HEK293 (cell line): ENCODE data around the gene VAMP5.
A peak's percentile ranks its signal among the peaks of the same experiment; 100 is the strongest.

Source experiments
- CTCF ChIA-PET: fragments of 350-600 bp; formaldehyde crosslinking; extraction: SDS; loops from one replicate; lab custom pipeline; 2021; ENCODE audit warnings: antibody characterized with exemption; lab: Yijun Ruan, JAX
- POLR2A ChIA-PET: fragments of 300-600 bp; formaldehyde crosslinking; extraction: SDS; loops from one replicate; lab custom pipeline; 2020; ENCODE audit warnings: antibody characterized with exemption, inconsistent platforms; lab: Yijun Ruan, JAX
- H3K27ac ChIP-seq: fragments of 200-500 bp; sonication (Bioruptor generic); 2 replicates; pipeline ENCODE4 v1.5.1; 2014; ENCODE audit warnings: low read depth, low read length, control low read depth, inconsistent platforms; ENCODE audit errors: extremely low read depth
- H3K36me3 ChIP-seq, 2 experiments: fragments of 200-500 bp in 1 of 2; sonication (Bioruptor generic) in 1 of 2; 1 replicate in 1 of 2; 2 replicates in 1 of 2; pipeline ENCODE4 v1.5.1; 2014 to 2017; ENCODE audit warnings: inconsistent platforms in 2 of 2, low read length in 2 of 2; ENCODE audit not compliant: control insufficient read depth in 2 of 2, insufficient read depth in 1 of 2
- H3K4me1 ChIP-seq: fragments of 200-500 bp; sonication (Bioruptor generic); 2 replicates; pipeline ENCODE4 v1.5.1; 2014; ENCODE audit warnings: mild to moderate bottlenecking, low read length, inconsistent platforms; ENCODE audit not compliant: control insufficient read depth, insufficient read depth
- H3K4me3 ChIP-seq: 2 replicates; pipeline ENCODE4 v1.5.1; 2011; ENCODE audit warnings: low read depth, mild to moderate bottlenecking, control low read depth, low read length, moderate library complexity
- H3K9me3 ChIP-seq: fragments of 200-500 bp; sonication (Bioruptor generic); 2 replicates; pipeline ENCODE4 v1.5.1; 2014; ENCODE audit warnings: low read depth, low read length, inconsistent platforms; ENCODE audit not compliant: control insufficient read depth, insufficient read depth
- IKZF3 ChIP-seq: fragments of 450-650 bp; IDR thresholded peaks from 2 replicates; pipeline ENCODE4 v1.5.0; 2018; ENCODE audit warnings: missing biosample characterization, mild to moderate bottlenecking, missing genetic modification characterization, moderate library complexity
- KLF16 ChIP-seq: fragments of 450-650 bp; formaldehyde crosslinking; IDR thresholded peaks from 2 replicates; pipeline ENCODE4 v1.5.1; 2017; ENCODE audit warnings: missing biosample characterization, missing genetic modification characterization
- SP2 ChIP-seq: fragments of 450-650 bp; formaldehyde crosslinking; IDR thresholded peaks from 2 replicates; pipeline ENCODE4 v1.5.1; 2016; ENCODE audit warnings: missing biosample characterization, missing genetic modification characterization
- SP3 ChIP-seq: fragments of 450-650 bp; formaldehyde crosslinking; IDR thresholded peaks from 2 replicates; pipeline ENCODE4 v1.5.1; 2016; ENCODE audit warnings: missing biosample characterization, missing genetic modification characterization
- ZBTB17 ChIP-seq: fragments of 450-650 bp; formaldehyde crosslinking; IDR thresholded peaks from 2 replicates; pipeline ENCODE4 v1.5.1; 2016; ENCODE audit warnings: missing biosample characterization, missing genetic modification characterization
- ZBTB26 ChIP-seq: fragments of 450-650 bp; formaldehyde crosslinking; optimal IDR thresholded peaks from 2 replicates; pipeline ENCODE3; 2016; ENCODE audit warnings: missing biosample characterization, mild to moderate bottlenecking, missing genetic modification characterization
- ZIC2 ChIP-seq: fragments of 450-650 bp; formaldehyde crosslinking; IDR thresholded peaks from 2 replicates; pipeline ENCODE4 v1.5.1; 2016; ENCODE audit warnings: missing biosample characterization, missing genetic modification characterization
- ZNF132 ChIP-seq: fragments of 450-650 bp; formaldehyde crosslinking; IDR thresholded peaks from 2 replicates; pipeline ENCODE4 v1.5.1; 2017; ENCODE audit warnings: missing biosample characterization, missing genetic modification characterization, borderline replicate concordance
- ZNF146 ChIP-seq: fragments of 450-650 bp; formaldehyde crosslinking; IDR thresholded peaks from 2 replicates; pipeline ENCODE4 v1.5.1; 2016; ENCODE audit warnings: missing biosample characterization, missing genetic modification characterization
- ZNF155 ChIP-seq: fragments of 450-650 bp; formaldehyde crosslinking; IDR thresholded peaks from 2 replicates; pipeline ENCODE4 v1.5.1; 2016; ENCODE audit warnings: missing biosample characterization, missing genetic modification characterization
- ZNF24 ChIP-seq: fragments of 450-650 bp; formaldehyde crosslinking; IDR thresholded peaks from 2 replicates; pipeline ENCODE4 v1.5.1; 2016; ENCODE audit warnings: missing biosample characterization, missing genetic modification characterization
- ZNF350 ChIP-seq: fragments of 450-650 bp; formaldehyde crosslinking; IDR thresholded peaks from 2 replicates; pipeline ENCODE4 v1.5.0; 2017; ENCODE audit warnings: missing biosample characterization, mild to moderate bottlenecking, missing genetic modification characterization
- ZNF394 ChIP-seq: fragments of 450-650 bp; formaldehyde crosslinking; IDR thresholded peaks from 2 replicates; pipeline ENCODE4 v1.5.1; 2016; ENCODE audit warnings: missing biosample characterization, missing genetic modification characterization, mild to moderate bottlenecking, moderate library complexity, borderline replicate concordance
- ZNF510 ChIP-seq: fragments of 450-650 bp; formaldehyde crosslinking; IDR thresholded peaks from 2 replicates; pipeline ENCODE4 v1.5.1; 2018; ENCODE audit warnings: mild to moderate bottlenecking, missing genetic modification characterization, missing biosample characterization; ENCODE audit not compliant: insufficient replicate concordance
- ZNF529 ChIP-seq: fragments of 450-650 bp; formaldehyde crosslinking; IDR thresholded peaks from 2 replicates; pipeline ENCODE4 v1.5.1; 2017; ENCODE audit warnings: missing genetic modification characterization, missing biosample characterization; ENCODE audit not compliant: insufficient replicate concordance
- ZNF555 ChIP-seq: fragments of 450-650 bp; formaldehyde crosslinking; conservative IDR thresholded peaks from 2 replicates; pipeline ENCODE4 v1.5.1; 2017; ENCODE audit warnings: missing biosample characterization, mild to moderate bottlenecking, missing genetic modification characterization, inconsistent platforms
- ZNF600 ChIP-seq: fragments of 450-650 bp; formaldehyde crosslinking; IDR thresholded peaks from 2 replicates; pipeline ENCODE4 v1.5.1; 2016; ENCODE audit warnings: missing biosample characterization, missing genetic modification characterization
- ZNF629 ChIP-seq: fragments of 450-650 bp; formaldehyde crosslinking; IDR thresholded peaks from 2 replicates; pipeline ENCODE4 v1.5.1; 2017; ENCODE audit warnings: missing biosample characterization, missing genetic modification characterization
- ZNF660 ChIP-seq: fragments of 450-650 bp; IDR thresholded peaks from 2 replicates; pipeline ENCODE4 v1.5.1; 2018; ENCODE audit warnings: missing biosample characterization, mild to moderate bottlenecking, missing genetic modification characterization
- ZNF670 ChIP-seq: fragments of 450-650 bp; formaldehyde crosslinking; IDR thresholded peaks from 2 replicates; pipeline ENCODE4 v1.5.1; 2016; ENCODE audit warnings: missing biosample characterization, missing genetic modification characterization, low read depth
- ZNF777 ChIP-seq: fragments of 450-650 bp; formaldehyde crosslinking; IDR thresholded peaks from 2 replicates; pipeline ENCODE4 v1.5.1; 2017; ENCODE audit warnings: missing biosample characterization, missing genetic modification characterization, borderline replicate concordance
- ZSCAN5A ChIP-seq: fragments of 450-650 bp; formaldehyde crosslinking; IDR thresholded peaks from 2 replicates; pipeline ENCODE4 v1.5.1; 2016; ENCODE audit warnings: missing biosample characterization, missing genetic modification characterization
- ZXDB ChIP-seq: fragments of 450-650 bp; formaldehyde crosslinking; IDR thresholded peaks from 2 replicates; pipeline ENCODE4 v1.5.1; 2016; ENCODE audit warnings: missing biosample characterization, missing genetic modification characterization
- TF ChIP-seq, protein P1 (sequence below): fragments of 450-650 bp; formaldehyde crosslinking; IDR thresholded peaks from 2 replicates; pipeline ENCODE4 v1.5.1; 2017; ENCODE audit warnings: missing biosample characterization, missing genetic modification characterization
- TF ChIP-seq, protein P2 (sequence below): fragments of 450-650 bp; formaldehyde crosslinking; IDR thresholded peaks from 2 replicates; pipeline ENCODE4 v1.5.1; 2016; ENCODE audit warnings: missing biosample characterization, missing genetic modification characterization
- TF ChIP-seq, protein P3 (sequence below): fragments of 450-650 bp; formaldehyde crosslinking; IDR thresholded peaks from 2 replicates; pipeline ENCODE4 v1.5.1; 2016; ENCODE audit warnings: missing biosample characterization, missing genetic modification characterization

VAMP5 gene

GRCh38 chr2:85595301-85596025 is 11.2 kb downstream of the VAMP5 start, which contains the start of gene RNF181:
Gene RNF181 (plus strand): TSS chr2:85595745. CDS start chr2:85595764, 19 bp downstream.
- Histone ChIP-seq H3K9me3 (no peaks in the 10 kb centered on the region), H3K4me3 (peak within 1 kb of the TSS; percentile 79), H3K27ac (peak within 1 kb of the TSS; percentile 77), H3K36me3 (peaks cover 7 to 35% of the 10 kb centered on the region in 2 experiments; a peak in 2 of 3 replicates), H3K4me1 (0 out of 2 replicates have a peak, but pooled peaks cover 3% of the 10 kb centered on the region)
- POLR2A ChIA-PET: interaction anchor here (0.6 to 4.1 kb wide), 23 partner anchors 8 to 241 kb away, joined by 3 to 43 read pairs (median 5); partner anchors contain the start of genes C2orf68, ELMOD3, GGCX and MAT2A
- CTCF ChIA-PET: interaction anchor here (0.6 to 1.9 kb wide), 5 partner anchors 9 to 175 kb away, joined by 3 to 5 read pairs (median 3); partner anchors contain the start of genes USP39 and VAMP8
- no peak for TF ChIP-seq ZNF132 (tag by site-specific recombination)
- 0 out of 2 replicates have a peak, but pooled peaks have one; percentile 86 for TF ChIP-seq ZNF600 (tag by site-specific recombination)
- TF ChIP-seq, protein P1, sequence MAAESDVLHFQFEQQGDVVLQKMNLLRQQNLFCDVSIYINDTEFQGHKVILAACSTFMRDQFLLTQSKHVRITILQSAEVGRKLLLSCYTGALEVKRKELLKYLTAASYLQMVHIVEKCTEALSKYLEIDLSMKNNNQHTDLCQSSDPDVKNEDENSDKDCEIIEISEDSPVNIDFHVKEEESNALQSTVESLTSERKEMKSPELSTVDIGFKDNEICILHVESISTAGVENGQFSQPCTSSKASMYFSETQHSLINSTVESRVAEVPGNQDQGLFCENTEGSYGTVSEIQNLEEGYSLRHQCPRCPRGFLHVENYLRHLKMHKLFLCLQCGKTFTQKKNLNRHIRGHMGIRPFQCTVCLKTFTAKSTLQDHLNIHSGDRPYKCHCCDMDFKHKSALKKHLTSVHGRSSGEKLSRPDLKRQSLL (tag by site-specific recombination): 0 out of 2 replicates have a peak, but pooled peaks have one; percentile 22
- 0 out of 2 replicates have a peak, but pooled peaks have one; percentile 26 for TF ChIP-seq ZNF394 (tag by site-specific recombination)
- TF ChIP-seq ZNF146 (tag by site-specific recombination): no peak
- peak; percentile 37; the same call in 1 of the 2 replicates for TF ChIP-seq ZIC2 (tag by site-specific recombination)
- TF ChIP-seq ZBTB26: peak; percentile 19
- TF ChIP-seq ZNF777 (tag by site-specific recombination): peak; percentile 79; the same call in 1 of the 2 replicates
- TF ChIP-seq ZNF24 (tag by site-specific recombination): 0 out of 2 replicates have a peak, but pooled peaks have one; percentile 24
- peak; percentile 34; the same call in 1 of the 2 replicates for TF ChIP-seq KLF16 (tag by site-specific recombination)
- TF ChIP-seq ZNF155 (tag by site-specific recombination): no peak
- no peak for TF ChIP-seq ZNF670 (tag by site-specific recombination)
- no peak; the same call in 1 of the 2 replicates for TF ChIP-seq ZNF629 (tag by site-specific recombination)
- peak; percentile 78 for TF ChIP-seq ZBTB17 (tag by site-specific recombination)
- peak; percentile 61 for TF ChIP-seq SP3 (tag by site-specific recombination)
- peak; percentile 94 for TF ChIP-seq SP2 (tag by site-specific recombination)
- TF ChIP-seq, protein P2, sequence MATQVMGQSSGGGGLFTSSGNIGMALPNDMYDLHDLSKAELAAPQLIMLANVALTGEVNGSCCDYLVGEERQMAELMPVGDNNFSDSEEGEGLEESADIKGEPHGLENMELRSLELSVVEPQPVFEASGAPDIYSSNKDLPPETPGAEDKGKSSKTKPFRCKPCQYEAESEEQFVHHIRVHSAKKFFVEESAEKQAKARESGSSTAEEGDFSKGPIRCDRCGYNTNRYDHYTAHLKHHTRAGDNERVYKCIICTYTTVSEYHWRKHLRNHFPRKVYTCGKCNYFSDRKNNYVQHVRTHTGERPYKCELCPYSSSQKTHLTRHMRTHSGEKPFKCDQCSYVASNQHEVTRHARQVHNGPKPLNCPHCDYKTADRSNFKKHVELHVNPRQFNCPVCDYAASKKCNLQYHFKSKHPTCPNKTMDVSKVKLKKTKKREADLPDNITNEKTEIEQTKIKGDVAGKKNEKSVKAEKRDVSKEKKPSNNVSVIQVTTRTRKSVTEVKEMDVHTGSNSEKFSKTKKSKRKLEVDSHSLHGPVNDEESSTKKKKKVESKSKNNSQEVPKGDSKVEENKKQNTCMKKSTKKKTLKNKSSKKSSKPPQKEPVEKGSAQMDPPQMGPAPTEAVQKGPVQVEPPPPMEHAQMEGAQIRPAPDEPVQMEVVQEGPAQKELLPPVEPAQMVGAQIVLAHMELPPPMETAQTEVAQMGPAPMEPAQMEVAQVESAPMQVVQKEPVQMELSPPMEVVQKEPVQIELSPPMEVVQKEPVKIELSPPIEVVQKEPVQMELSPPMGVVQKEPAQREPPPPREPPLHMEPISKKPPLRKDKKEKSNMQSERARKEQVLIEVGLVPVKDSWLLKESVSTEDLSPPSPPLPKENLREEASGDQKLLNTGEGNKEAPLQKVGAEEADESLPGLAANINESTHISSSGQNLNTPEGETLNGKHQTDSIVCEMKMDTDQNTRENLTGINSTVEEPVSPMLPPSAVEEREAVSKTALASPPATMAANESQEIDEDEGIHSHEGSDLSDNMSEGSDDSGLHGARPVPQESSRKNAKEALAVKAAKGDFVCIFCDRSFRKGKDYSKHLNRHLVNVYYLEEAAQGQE (tag by site-specific recombination): peak; percentile 14; the same call in 1 of the 2 replicates
- no peak for TF ChIP-seq ZSCAN5A
- TF ChIP-seq ZNF350 (tag by site-specific recombination): no peak
- no peak for TF ChIP-seq ZNF555 (tag by site-specific recombination)
- no peak for TF ChIP-seq ZNF510
- TF ChIP-seq IKZF3 (tag by site-specific recombination): peak; percentile 84
- TF ChIP-seq, protein P3, sequence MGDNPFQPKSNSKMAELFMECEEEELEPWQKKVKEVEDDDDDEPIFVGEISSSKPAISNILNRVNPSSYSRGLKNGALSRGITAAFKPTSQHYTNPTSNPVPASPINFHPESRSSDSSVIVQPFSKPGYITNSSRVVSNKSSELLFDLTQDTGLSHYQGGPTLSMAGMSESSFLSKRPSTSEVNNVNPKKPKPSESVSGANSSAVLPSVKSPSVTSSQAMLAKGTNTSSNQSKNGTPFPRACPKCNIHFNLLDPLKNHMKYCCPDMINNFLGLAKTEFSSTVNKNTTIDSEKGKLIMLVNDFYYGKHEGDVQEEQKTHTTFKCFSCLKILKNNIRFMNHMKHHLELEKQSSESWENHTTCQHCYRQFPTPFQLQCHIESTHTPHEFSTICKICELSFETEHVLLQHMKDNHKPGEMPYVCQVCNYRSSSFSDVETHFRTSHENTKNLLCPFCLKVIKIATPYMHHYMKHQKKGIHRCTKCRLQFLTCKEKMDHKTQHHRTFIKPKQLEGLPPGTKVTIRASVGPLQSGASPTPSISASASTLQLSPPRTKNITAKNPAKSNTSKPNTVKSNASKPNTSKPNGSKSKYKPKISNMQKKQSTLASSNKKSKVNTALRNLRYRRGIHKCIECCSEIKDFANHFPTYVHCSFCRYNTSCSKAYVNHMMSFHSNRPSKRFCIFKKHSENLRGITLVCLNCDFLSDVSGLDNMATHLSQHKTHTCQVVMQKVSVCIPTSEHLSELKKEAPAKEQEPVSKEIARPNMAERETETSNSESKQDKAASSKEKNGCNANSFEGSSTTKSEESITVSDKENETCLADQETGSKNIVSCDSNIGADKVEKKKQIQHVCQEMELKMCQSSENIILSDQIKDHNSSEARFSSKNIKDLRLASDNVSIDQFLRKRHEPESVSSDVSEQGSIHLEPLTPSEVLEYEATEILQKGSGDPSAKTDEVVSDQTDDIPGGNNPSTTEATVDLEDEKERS (tag by site-specific recombination): no peak
- no peak for TF ChIP-seq ZNF529 (tag by site-specific recombination)
- TF ChIP-seq ZXDB: peak; percentile 82
- TF ChIP-seq ZNF660: peak; percentile 38; the same call in 1 of the 2 replicates
